NCI-H1105 (cell line): Measurements from ENCODE around the gene TMEM114.

Experiments used
- DNase-seq: peaks from one replicate; lab custom pipeline; 2025; lab: John Stamatoyannopoulos, UW

The TMEM114 gene

DNA sequence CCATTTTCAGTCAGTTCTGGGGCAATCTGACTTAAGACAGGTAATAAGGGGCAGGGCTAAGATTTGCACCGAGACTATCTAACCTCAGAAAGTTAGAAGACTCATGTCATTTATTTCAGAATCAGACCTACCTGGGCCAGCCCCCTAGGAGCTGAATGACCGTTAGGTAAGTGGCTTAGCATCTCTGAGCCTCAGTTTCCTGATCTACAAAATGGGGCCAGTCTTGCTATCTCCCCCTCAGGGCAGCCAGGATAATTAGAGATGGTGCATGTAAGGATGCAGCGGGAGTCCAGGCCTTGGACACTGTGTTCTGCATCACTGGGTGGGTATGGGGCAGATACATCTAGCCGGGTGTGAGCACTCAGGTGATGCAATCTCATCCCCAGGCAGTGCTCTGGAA lies 20.8 kb upstream of the TMEM114 start:
- DNase-seq = no peak

- no peak for DNase-seq
These were observed 16.9 kb upstream of the TMEM114 start for GRCh38 chr16:8607214-8607613.

- no peak for DNase-seq
These were observed 15.2 kb upstream of the TMEM114 start for GRCh38 chr16:8605554-8605953.

GRCh38 chr16:8600144-8600775 lies 9.9 kb upstream of the TMEM114 start:
- DNase-seq = no peak

DNA sequence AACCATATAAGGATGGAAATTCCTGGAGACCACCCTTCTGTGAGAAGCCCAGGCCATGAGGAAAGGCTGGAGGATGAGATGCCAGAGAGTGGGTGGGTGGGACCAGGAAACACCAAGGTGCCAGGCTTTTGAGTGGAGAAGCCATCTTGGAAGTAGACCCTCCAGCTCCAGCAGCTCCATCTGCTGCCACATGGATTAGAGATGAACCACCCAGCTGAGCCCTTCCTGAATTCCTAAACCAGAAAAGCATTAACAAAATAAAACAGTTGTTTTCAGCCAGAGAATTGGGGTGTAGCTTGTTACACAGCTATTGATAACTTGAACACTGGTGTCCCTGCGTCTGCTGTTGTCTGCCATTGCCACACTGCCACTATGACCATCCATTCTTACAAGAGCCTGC lies 6.3 kb upstream of the TMEM114 start:
- no peak for DNase-seq

GRCh38 chr16:8595783-8596182 lies 5.5 kb upstream of the TMEM114 start:
- DNase-seq = no peak

- no peak for DNase-seq
These were observed 3.9 kb upstream of the TMEM114 start for GRCh38 chr16:8594149-8594666.

GRCh38 chr16:8591451-8591850 lies 1.1 kb upstream of the TMEM114 start:
- no peak for DNase-seq

- DNase-seq = no peak
These were observed 500 bp upstream of the TMEM114 start for GRCh38 chr16:8590811-8591210.

GRCh38 chr16:8589057-8589899 lies 1.0 kb downstream of the TMEM114 start:
- no peak for DNase-seq

DNA sequence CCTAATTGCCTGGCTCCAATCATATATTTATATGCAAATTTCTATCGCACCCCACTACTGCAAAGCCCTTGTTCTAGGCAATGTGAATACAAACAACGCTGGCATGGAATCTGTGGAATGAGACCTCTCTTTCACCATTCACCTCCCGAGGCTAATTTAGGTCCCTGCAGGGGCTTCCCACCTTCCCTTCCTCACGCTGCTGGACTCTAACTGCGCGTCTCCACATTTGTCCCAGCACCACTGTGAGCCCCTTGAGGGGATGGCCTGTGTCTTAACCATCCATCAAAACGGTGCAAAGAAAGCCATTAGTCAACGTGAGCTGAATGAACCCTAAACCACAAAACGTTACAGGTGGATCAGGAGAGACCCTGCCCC lies 1.6 kb downstream of the TMEM114 start:
- DNase-seq = no peak

GRCh38 chr16:8587065-8587464 lies 3.2 kb downstream of the TMEM114 start:
- no peak for DNase-seq

DNA sequence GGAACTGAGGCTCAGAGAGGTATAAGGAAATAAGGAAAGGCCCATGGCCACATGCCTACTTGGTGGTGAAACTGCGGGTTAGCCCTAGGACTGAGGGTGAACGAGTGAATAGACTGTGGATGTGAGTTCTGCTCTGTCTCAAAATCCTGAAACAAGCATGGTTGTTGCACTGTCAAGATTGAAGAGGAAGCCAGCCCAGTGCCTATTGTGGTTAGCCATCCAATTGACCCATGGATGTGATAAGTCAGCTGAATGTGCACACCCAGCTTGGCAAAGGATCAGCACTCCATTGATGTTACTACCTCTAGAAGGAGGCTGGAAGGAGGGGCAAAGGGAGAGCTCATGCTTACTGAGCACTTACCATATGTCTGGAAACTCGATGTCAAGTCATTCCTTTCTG lies 4.5 kb downstream of the TMEM114 start:
- DNase-seq = no peak

DNA sequence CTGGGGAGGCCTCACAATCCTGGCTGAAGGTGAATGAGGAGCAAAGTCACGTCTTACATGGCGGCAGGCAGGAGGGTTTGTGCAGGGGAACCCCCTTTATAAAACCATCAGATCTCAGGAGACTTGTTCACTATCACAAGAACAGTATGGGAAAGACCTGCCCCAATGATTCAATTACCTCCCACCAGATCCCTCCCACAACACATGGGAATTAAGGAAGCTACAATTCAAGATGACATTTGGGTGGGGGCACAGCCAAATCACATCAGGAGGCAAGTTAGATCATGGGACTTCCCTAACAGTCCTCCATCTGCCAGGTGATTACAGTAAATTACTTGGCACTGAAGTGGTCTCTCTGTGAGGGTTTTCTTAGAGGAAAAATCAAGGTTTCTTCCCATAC lies 5.3 kb downstream of the TMEM114 start:
- no peak for DNase-seq

GRCh38 chr16:8583732-8584131 lies 6.6 kb downstream of the TMEM114 start:
- no peak for DNase-seq

DNA sequence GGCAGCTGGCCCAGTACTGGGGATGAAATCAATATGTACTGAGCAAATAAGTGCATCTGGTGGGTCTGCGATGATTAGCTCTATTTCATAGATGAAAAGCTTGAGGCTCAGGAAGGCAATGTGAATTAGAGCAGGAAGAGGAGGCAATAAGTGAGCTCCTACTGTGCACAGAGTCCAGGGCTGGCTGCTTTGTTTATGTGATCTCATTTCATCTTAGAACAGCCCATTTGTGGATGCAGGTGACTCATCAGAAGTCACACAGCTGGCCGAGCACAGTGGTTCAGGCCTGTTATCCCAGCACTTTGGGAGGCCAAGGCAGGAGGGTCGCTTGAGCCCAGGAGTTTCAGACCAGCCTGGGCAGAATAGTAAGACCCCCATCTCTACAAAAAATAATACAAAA lies 7.1 kb downstream of the TMEM114 start:
- no peak for DNase-seq

DNA sequence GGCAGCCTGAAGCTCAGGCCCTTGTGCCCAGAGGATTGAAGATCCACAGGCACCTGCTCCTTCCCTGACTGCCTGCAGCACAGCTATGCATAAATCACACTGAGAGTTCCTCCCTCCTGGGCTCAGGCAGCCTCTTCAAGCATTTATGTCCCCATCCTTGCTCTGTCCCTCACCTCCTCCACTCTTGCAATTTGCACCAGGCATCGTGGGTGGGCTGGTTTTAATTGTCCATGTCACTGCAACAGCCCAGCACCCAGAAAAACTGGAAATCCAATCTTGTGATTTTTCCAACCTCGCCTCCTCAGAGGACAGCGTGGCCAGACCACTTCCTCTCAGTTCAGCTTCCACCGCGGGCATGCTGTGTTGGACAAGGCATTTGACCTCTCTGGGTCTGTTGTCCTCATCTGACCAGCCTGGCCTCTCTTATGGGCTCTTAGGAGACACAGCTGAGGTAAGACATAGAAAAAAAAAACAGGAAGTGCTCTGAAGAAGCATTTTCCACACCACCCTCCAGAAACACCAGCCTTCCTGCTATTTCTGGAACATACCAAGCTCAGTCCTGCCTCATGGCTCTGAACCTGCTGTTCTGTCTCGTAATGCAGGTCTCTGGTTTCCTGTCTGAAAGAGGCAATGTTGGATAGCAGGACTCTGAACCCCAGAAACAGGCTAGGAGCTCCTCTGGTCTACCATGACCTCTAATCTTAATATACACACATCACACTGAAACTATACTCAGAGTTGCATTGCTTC lies 8.3 kb downstream of the TMEM114 start:
- no peak for DNase-seq

- DNase-seq = no peak
These were observed 10.8 kb downstream of the TMEM114 start for GRCh38 chr16:8579559-8579958.

GRCh38 chr16:8577678-8578304 lies 12.5 kb downstream of the TMEM114 start:
- DNase-seq = no peak

GRCh38 chr16:8576141-8577004 lies 13.9 kb downstream of the TMEM114 start:
- no peak for DNase-seq

- DNase-seq = no peak
These were observed 14.9 kb downstream of the TMEM114 start for GRCh38 chr16:8575399-8575798.
